ENCODE measurements around the gene IDH1. TPM values are rescaled to one million over a fixed set of nuclear protein-coding genes. Genes with fewer than 3 reads are reported as not detected.
"Not testable (repeated sequence)": the region's sequence is repeated elsewhere in the genome, so short reads cannot be mapped to it uniquely, and the experiment has no call there.

IDH1 gene
- total RNA-seq, 4 donors from 2014 or later = 53.9 to 90.2 (median 61.6) TPM

- Histone ChIP-seq H3K27me3 (no peaks in the 10 kb centered on the region), H3K36me3 (peaks cover 31 to 36% of the 10 kb centered on the region in 2 donors), H3K4me1 (peaks cover 0 to 7% of the 10 kb centered on the region in 2 donors), H3K9me3 (no peaks in the 10 kb centered on the region), H3K4me3 (replicated peaks in 1 of 3) (no peak overlapping the region), H3K27ac (no peak overlapping the region)
- no peak for DNase-seq
- intact Hi-C loops (cut with DNase I) = no loop called here
- WGBS, 2 donors = 97 to 98% methylated on average over 2 of the region's 2 CpGs
- TF ChIP-seq POLR2A (IDR thresholded peaks at IDR 0.05) (no peak), CTCF (IDR thresholded peaks at IDR 0.05) (no peak)
These were observed 24.4 kb upstream of the IDH1 start for GRCh38 chr2:208279236-208279635.

GRCh38 chr2:208278549-208278948 lies 23.7 kb upstream of the IDH1 start:
- 98% methylated on average over 2 of the region's 2 CpGs for WGBS, 2 donors
- DNase-seq = no peak
- Histone ChIP-seq H3K9me3 (no peaks in the 10 kb centered on the region), H3K4me3 (replicated peaks in 1 of 3) (no peak overlapping the region), H3K36me3 (peaks cover 35 to 39% of the 10 kb centered on the region in 2 donors), H3K27ac (no peak overlapping the region), H3K4me1 (peaks cover 0 to 7% of the 10 kb centered on the region in 2 donors), H3K27me3 (no peaks in the 10 kb centered on the region)
- intact Hi-C loops (cut with DNase I) = no loop called here
- TF ChIP-seq POLR2A (IDR thresholded peaks at IDR 0.05) (no peak), CTCF (IDR thresholded peaks at IDR 0.05) (no peak)

GRCh38 chr2:208274748-208275147 lies 19.9 kb upstream of the IDH1 start:
- no peaks in the 10 kb centered on the region for H3K9me3 ChIP-seq
- H3K27ac ChIP-seq = no peak overlapping the region
- no peaks in the 10 kb centered on the region for H3K27me3 ChIP-seq
- no peak for TF ChIP-seq POLR2A (IDR thresholded peaks at IDR 0.05)
- no peak for TF ChIP-seq CTCF (IDR thresholded peaks at IDR 0.05)
- intact Hi-C loops (cut with DNase I) = no loop called here
- H3K36me3 ChIP-seq = peaks cover 27 to 36% of the 10 kb centered on the region in 2 donors
- DNase-seq = no peak
- no peaks in the 10 kb centered on the region for H3K4me1 ChIP-seq
- H3K4me3 ChIP-seq (replicated peaks in 1 of 3) = no peak overlapping the region

- Histone ChIP-seq H3K9me3 (no peaks in the 10 kb centered on the region), H3K27ac (no peak overlapping the region), H3K4me3 (replicated peaks in 1 of 3) (no peak overlapping the region), H3K4me1 (peaks cover 13 to 19% of the 10 kb centered on the region in 2 donors), H3K27me3 (no peaks in the 10 kb centered on the region), H3K36me3 (peaks cover 5 to 8% of the 10 kb centered on the region in 2 donors)
- no peak for DNase-seq
- WGBS, 2 donors = 93 to 100% methylated on average over 2 of the region's 2 CpGs
- intact Hi-C loops (cut with DNase I) = no loop called here
- TF ChIP-seq POLR2A (IDR thresholded peaks at IDR 0.05) = no peak
- no peak for TF ChIP-seq CTCF (IDR thresholded peaks at IDR 0.05)
These were observed 14.2 kb upstream of the IDH1 start for GRCh38 chr2:208269091-208269490.

GRCh38 chr2:208268156-208268952 lies 13.5 kb upstream of the IDH1 start:
- no peak for DNase-seq
- H3K9me3 ChIP-seq = no peaks in the 10 kb centered on the region
- H3K36me3 ChIP-seq = peaks cover 0 to 4% of the 10 kb centered on the region in 2 donors
- TF ChIP-seq CTCF (IDR thresholded peaks at IDR 0.05) (no peak), POLR2A (IDR thresholded peaks at IDR 0.05) (no peak)
- H3K4me3 ChIP-seq (replicated peaks in 1 of 3) = no peak overlapping the region
- H3K4me1 ChIP-seq = peaks cover 13 to 19% of the 10 kb centered on the region in 2 donors
- intact Hi-C loops (cut with DNase I) = no loop called here
- no peak overlapping the region for H3K27ac ChIP-seq
- H3K27me3 ChIP-seq = no peaks in the 10 kb centered on the region
- WGBS, 2 donors = 86 to 88% methylated on average over 8 of the region's 8 CpGs

GRCh38 chr2:208267526-208267925 lies 12.7 kb upstream of the IDH1 start:
- H3K9me3 ChIP-seq; intact Hi-C loops (cut with DNase I); H3K27me3 ChIP-seq; DNase-seq; H3K36me3 ChIP-seq; H3K4me3 ChIP-seq (replicated peaks in 1 of 3); H3K27ac ChIP-seq: not testable (repeated sequence)
- peaks cover 13 to 19% of the 10 kb centered on the region in 2 donors for H3K4me1 ChIP-seq
- WGBS, 2 donors = 83 to 84% methylated on average over 22 of the region's 22 CpGs

Data from thyroid gland (tissue), 4 donors.